Panc1 (cell line): ENCODE data around the gene LRRC74A. TPM values are rescaled to one million over a fixed set of nuclear protein-coding genes. Genes with fewer than 3 reads are reported as not detected.

Experiments used
- ATAC-seq: fragments of 200-7000 bp; cut with Tn5 transposase; 2 replicates; pipeline ENCODE4 v1.9.1; 2020; ENCODE audit warnings: mild to moderate bottlenecking, moderate library complexity
- BruUV-seq: library from RNA; stranded (reverse); fragments of 400-500 nt; replicated peaks from 2 replicates; lab custom pipeline; 2021; lab: Mats Ljungman, UMichigan
- CTCF ChIA-PET: fragments of 300-600 bp; sonication (Branson Sonifier 250); formaldehyde crosslinking; loops from one replicate; lab custom pipeline; 2022; ENCODE audit warnings: antibody characterized with exemption; lab: Charles Lee
- POLR2A ChIA-PET: fragments of 300-600 bp; sonication (Branson Sonifier 250); formaldehyde crosslinking; loops from one replicate; lab custom pipeline; 2022; ENCODE audit warnings: antibody characterized with exemption; lab: Charles Lee
- DNase-seq: peaks from one replicate; pipeline ENCODE4 v3.0.0-alpha.2; 2010; ENCODE audit warnings: low read depth, low spot score
- H3K27ac ChIP-seq: 2 replicates; pipeline ENCODE4 v1.5.1; 2011; ENCODE audit warnings: mild to moderate bottlenecking, low read length, inconsistent platforms
- H3K27me3 ChIP-seq: fragments of 200-500 bp; sonication (Bioruptor generic); 2 replicates; pipeline ENCODE4 v1.6.0; 2014; ENCODE audit warnings: low read length, inconsistent platforms; ENCODE audit not compliant: control insufficient read depth, insufficient read depth
- H3K36me3 ChIP-seq: fragments of 200-500 bp; sonication (Bioruptor generic); 2 replicates; pipeline ENCODE4 v1.5.1; 2014; ENCODE audit warnings: inconsistent platforms, mild to moderate bottlenecking, low read length, moderate library complexity; ENCODE audit not compliant: control insufficient read depth, insufficient read depth
- H3K4me1 ChIP-seq: 2 replicates; pipeline ENCODE4 v1.5.1; 2011; ENCODE audit warnings: inconsistent platforms, mild to moderate bottlenecking, low read length, moderate library complexity; ENCODE audit not compliant: control insufficient read depth, insufficient read depth
- H3K4me3 ChIP-seq, 2 experiments: 2 replicates each; pipeline ENCODE4 v1.5.1; 2011 to 2012; ENCODE audit warnings: low read depth in 2 of 2, low read length in 2 of 2, mild to moderate bottlenecking in 2 of 2, inconsistent platforms in 1 of 2, moderate library complexity in 1 of 2
- H3K9me3 ChIP-seq: fragments of 200-500 bp; sonication (Bioruptor generic); 2 replicates; pipeline ENCODE4 v1.5.1; 2014; ENCODE audit warnings: low read depth, mild to moderate bottlenecking, inconsistent platforms, low read length, moderate library complexity; ENCODE audit not compliant: control insufficient read depth, insufficient read depth
- CTCF ChIP-seq: fragments of 450-650 bp; IDR thresholded peaks from 2 replicates; pipeline ENCODE4 v1.5.1; 2017; ENCODE audit warnings: mild to moderate bottlenecking
- POLR2AphosphoS5 ChIP-seq: IDR thresholded peaks from 2 replicates; pipeline ENCODE4 v1.6.1; 2012; ENCODE audit warnings: mild to moderate bottlenecking, low read depth, low read length, moderate library complexity
- REST ChIP-seq, 2 experiments: IDR thresholded peaks; 2 replicates each; pipeline ENCODE4 v1.6.1; 2011 to 2012; ENCODE audit warnings: low read depth in 2 of 2, control low read depth in 1 of 2, low read length in 1 of 2, mild to moderate bottlenecking in 1 of 2, moderate library complexity in 1 of 2; ENCODE audit not compliant: insufficient read depth in 1 of 2
- SIN3A ChIP-seq: IDR thresholded peaks from 2 replicates; pipeline ENCODE4 v1.6.1; 2012; ENCODE audit warnings: low read depth, mild to moderate bottlenecking, low read length, moderate library complexity, borderline replicate concordance; ENCODE audit not compliant: insufficient read depth
- TCF7L2 ChIP-seq: IDR thresholded peaks from 2 replicates; pipeline ENCODE4 v1.6.1; 2011; ENCODE audit warnings: mild to moderate bottlenecking, low read depth, low read length, inconsistent platforms
- in situ Hi-C: cut with HindIII; loops from 2 replicates; pipeline ENCODE4 v1.10.0; 2016; ENCODE audit warnings: low sequenced_read_pairs, low pct_unique_long_range_greater_than_20kb
- intact Hi-C: fragments of 100-400 bp; cut with micrococcal nuclease; formaldehyde crosslinking; loops from one replicate; pipeline ENCODE4 v1.10.0; 2022; ENCODE audit not compliant: unreplicated experiment
- total RNA-seq: library from RNA; stranded (reverse); gene quantifications from one replicate; pipeline ENCODE4 v1.2.1, GENCODE V29; 2021; ENCODE audit not compliant: unreplicated experiment

Gene LRRC74A
- total RNA-seq, 1 experiment from 2014 or later = not detected

DNA sequence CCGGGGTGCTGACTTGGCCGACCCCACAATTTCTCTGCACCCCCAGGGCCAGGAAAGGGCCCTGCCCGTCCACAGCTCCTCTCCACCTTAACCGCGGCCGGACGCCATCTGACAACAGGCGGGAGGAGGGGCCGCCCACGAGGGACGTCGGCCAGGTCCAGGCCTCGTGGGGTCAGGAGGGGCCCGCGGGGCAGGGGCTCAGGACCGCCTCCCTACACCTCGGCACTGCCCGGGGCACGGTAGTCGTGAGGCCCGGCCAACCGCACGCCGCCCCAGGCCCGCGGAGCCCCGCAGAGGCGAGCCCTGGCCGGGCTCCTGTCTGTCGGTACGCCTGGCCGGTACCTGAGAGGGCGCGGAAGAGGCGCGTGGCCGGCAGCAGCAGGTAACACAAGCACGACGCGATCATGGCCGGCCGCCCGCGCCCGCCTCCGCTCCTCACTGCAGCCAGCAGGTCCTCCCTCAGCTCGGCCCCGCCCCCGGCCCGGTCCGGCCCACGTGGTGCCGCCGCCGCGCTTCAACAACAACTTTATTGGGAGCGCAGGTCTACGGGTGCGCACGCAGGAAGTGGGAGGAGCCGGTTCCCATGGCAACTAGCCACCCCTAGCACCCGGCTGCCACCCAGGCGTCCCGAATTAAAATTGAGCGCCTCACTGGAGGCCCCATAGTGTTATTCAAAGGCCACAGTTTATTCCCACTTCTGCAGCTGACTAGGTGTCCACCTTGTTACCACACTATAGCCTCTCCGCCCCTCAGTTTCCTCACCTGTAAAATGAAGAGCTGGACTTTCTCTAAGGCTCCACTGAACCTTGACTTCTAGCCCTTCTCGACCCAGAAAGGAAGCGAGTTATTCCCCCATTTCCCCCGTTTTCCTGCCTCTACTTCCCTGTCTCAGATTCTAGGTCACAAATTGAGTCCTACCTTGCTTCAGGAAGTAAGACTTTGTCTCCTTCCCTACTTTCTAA, 13.5 kb upstream of the LRRC74A start, which contains the start of gene ANGEL1:
Gene ANGEL1 (minus strand): TSS at position 461 of the 962 bp plus-strand sequence. CDS start 55 bp downstream, at position 406.
- peaks cover 8% of the 10 kb centered on the region; the same call in 1 of the 2 replicates for H3K4me1 ChIP-seq
- DNase-seq = peak; percentile 36
- H3K4me3 ChIP-seq = peak within 1 kb of the TSS; percentile 69 to 72
- TF ChIP-seq TCF7L2 (0 out of 2 replicates have a peak, but pooled peaks have one; percentile 38), SIN3A (no peak), POLR2AphosphoS5 (peak; percentile 63)
- ChIA-PET CTCF (no interaction called here), POLR2A (interaction anchor here (0.6 kb wide), 1 partner anchor 216 kb away, joined by 6 read pairs; no protein-coding TSS in a partner anchor)
- H3K27ac ChIP-seq = peak within 1 kb of the TSS; percentile 91
- peaks cover 3% of the 10 kb centered on the region for H3K36me3 ChIP-seq
- H3K9me3 ChIP-seq = no peaks in the 10 kb centered on the region
- intact Hi-C loops = no loop called here
- no peaks in the 10 kb centered on the region for H3K27me3 ChIP-seq
- in situ Hi-C loops = no loop called here
- ATAC-seq = peak; percentile 94
- BruUV-seq = no TSS peak

GRCh38 chr14:76814726-76815645, 11.2 kb upstream of the LRRC74A start:
- H3K4me3 ChIP-seq = no peak overlapping the region
- intact Hi-C loops = no loop called here
- no peak for TF ChIP-seq CTCF
- no peak for TF ChIP-seq POLR2AphosphoS5
- H3K27ac ChIP-seq = no peak overlapping the region
- ChIA-PET POLR2A (no interaction called here), CTCF (no interaction called here)
- DNase-seq (no peak), ATAC-seq (no peak)
- peaks cover 8% of the 10 kb centered on the region; the same call in 1 of the 2 replicates for H3K4me1 ChIP-seq
- H3K36me3 ChIP-seq = no peaks in the 10 kb centered on the region; the same call in 1 of the 2 replicates
- in situ Hi-C loops = no loop called here
- H3K9me3 ChIP-seq = no peaks in the 10 kb centered on the region
- no TSS peak for BruUV-seq
- peaks cover 5% of the 10 kb centered on the region; the same call in 1 of the 2 replicates for H3K27me3 ChIP-seq

DNA sequence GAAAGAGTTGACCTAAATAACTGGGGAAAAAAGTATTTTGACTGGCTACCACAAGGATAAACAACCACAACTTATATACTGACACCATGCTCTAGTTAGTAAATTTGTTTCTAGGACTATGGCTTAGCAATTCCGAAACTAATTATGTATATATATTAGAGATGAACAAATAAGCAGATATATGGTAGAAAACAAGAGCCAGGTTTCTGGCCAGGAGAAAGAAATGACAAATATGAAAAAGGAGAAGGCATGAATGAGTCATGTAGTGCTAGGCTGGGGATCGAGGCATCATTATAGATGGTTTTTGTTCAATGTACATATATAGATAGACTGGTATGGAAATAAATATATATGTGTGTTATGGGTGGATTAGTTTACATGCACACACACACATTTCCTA, 5.5 kb upstream of the LRRC74A start:
- ChIA-PET CTCF (no interaction called here), POLR2A (no interaction called here)
- no peaks in the 10 kb centered on the region for H3K36me3 ChIP-seq
- TF ChIP-seq CTCF (no peak), REST (IDR thresholded peaks at IDR 0.05; ENCODE audit: insufficient read depth in 1 of 2, low read depth in 2 of 2, low read length in 1 of 2) (no peak), SIN3A (no peak), TCF7L2 (no peak), POLR2AphosphoS5 (no peak)
- ATAC-seq = no peak
- no TSS peak for BruUV-seq
- peaks cover 5% of the 10 kb centered on the region for H3K27me3 ChIP-seq
- no peak for DNase-seq
- H3K27ac ChIP-seq = no peak overlapping the region
- no peaks in the 10 kb centered on the region for H3K4me1 ChIP-seq
- intact Hi-C loops = no loop called here
- H3K9me3 ChIP-seq = no peaks in the 10 kb centered on the region
- H3K4me3 ChIP-seq = no peak overlapping the region
- in situ Hi-C loops = no loop called here
